WTC11 (cell line): Measurements from ENCODE around the gene UBL7.

ENCODE experiments used
- CTCF ChIP-seq: fragments of 200-600 bp; IDR thresholded peaks from 2 replicates; pipeline ENCODE4 v1.8.0; 2022; ENCODE audit warnings: antibody characterized with exemption
- E2F4 ChIP-seq: sonication (generic); formaldehyde crosslinking; IDR thresholded peaks from 2 replicates; pipeline ENCODE4 v1.8.1; 2022; ENCODE audit warnings: low read depth, mild to moderate bottlenecking, moderate library complexity, missing genetic modification reagents, borderline replicate concordance
- FOXP4 ChIP-seq: sonication (generic); formaldehyde crosslinking; IDR thresholded peaks from 2 replicates; pipeline ENCODE4 v1.8.0; 2022; ENCODE audit warnings: mild to moderate bottlenecking, missing genetic modification reagents
- GABPB1 ChIP-seq: sonication (generic); formaldehyde crosslinking; IDR thresholded peaks from 2 replicates; pipeline ENCODE4 v1.8.1; 2023; ENCODE audit warnings: mild to moderate bottlenecking, missing genetic modification reagents
- HMGXB4 ChIP-seq: sonication (generic); formaldehyde crosslinking; IDR thresholded peaks from 2 replicates; pipeline ENCODE4 v1.8.1; 2023; ENCODE audit warnings: mild to moderate bottlenecking, moderate library complexity, missing genetic modification reagents
- IRF1 ChIP-seq: sonication (generic); formaldehyde crosslinking; IDR thresholded peaks from 2 replicates; pipeline ENCODE4 v1.8.0; 2023; ENCODE audit warnings: missing genetic modification reagents
- JAZF1 ChIP-seq: fragments of 250-450 bp; sonication (Bioruptor Pico); IDR thresholded peaks from 2 replicates; pipeline ENCODE4 v1.9.0; 2021; ENCODE audit warnings: moderate library complexity, mild to moderate bottlenecking, inconsistent platforms
- KAT7 ChIP-seq: sonication (generic); formaldehyde crosslinking; IDR thresholded peaks from 2 replicates; pipeline ENCODE4 v1.8.1; 2023; ENCODE audit warnings: missing genetic modification reagents, mild to moderate bottlenecking, borderline replicate concordance
- MLX ChIP-seq: sonication (generic); formaldehyde crosslinking; IDR thresholded peaks from 2 replicates; pipeline ENCODE4 v1.8.1; 2023; ENCODE audit warnings: mild to moderate bottlenecking, missing genetic modification reagents, moderate library complexity
- NR3C1 ChIP-seq: sonication (generic); formaldehyde crosslinking; conservative IDR thresholded peaks from 2 replicates; pipeline ENCODE4 v1.8.1; 2023; ENCODE audit warnings: low read depth, mild to moderate bottlenecking, missing genetic modification reagents
- TCF7 ChIP-seq: sonication (generic); formaldehyde crosslinking; IDR thresholded peaks from 2 replicates; pipeline ENCODE4 v1.8.0; 2022; ENCODE audit warnings: mild to moderate bottlenecking, low read depth, missing genetic modification reagents, moderate library complexity
- ZNF416 ChIP-seq: fragments of 250-450 bp; sonication (Bioruptor Pico); IDR thresholded peaks from 2 replicates; pipeline ENCODE4 v1.9.0; 2021; ENCODE audit warnings: mild to moderate bottlenecking, inconsistent platforms

GRCh38 chr15:74429781-74430400, 31.1 kb downstream of the UBL7 start:
- TF ChIP-seq IRF1 (CRISPR knock-in tag), result no peak
- TF ChIP-seq FOXP4, result no peak
- TF ChIP-seq HMGXB4 (CRISPR knock-in tag), result no peak
- no peak for TF ChIP-seq KAT7 (CRISPR knock-in tag)
- no peak for TF ChIP-seq NR3C1 (CRISPR knock-in tag)
- TF ChIP-seq CTCF, result no peak
- TF ChIP-seq E2F4 (CRISPR knock-in tag), result no peak
- no peak for TF ChIP-seq ZNF416
- no peak for TF ChIP-seq GABPB1 (CRISPR knock-in tag)
- TF ChIP-seq MLX (CRISPR knock-in tag), result no peak
- no peak for TF ChIP-seq JAZF1 (CRISPR knock-in tag)
- TF ChIP-seq TCF7, result no peak
